ENCODE data around the gene FLNB. TPM values are rescaled to one million over a fixed set of nuclear protein-coding genes. Genes with fewer than 3 reads are reported as not detected.
"Not testable (repeated sequence)": the region's sequence is repeated elsewhere in the genome, so short reads cannot be mapped to it uniquely, and the experiment has no call there.

The FLNB gene
- total and polyA plus RNA-seq, 5 donors, result 22.9 to 44.9 (median 34.0) TPM

- H3K4me1 ChIP-seq (ENCODE audit: control insufficient read depth, insufficient read depth, low read length); H3K4me3 ChIP-seq (ENCODE audit: low read length); intact Hi-C loops (cut with DNase I); ATAC-seq; DNase-seq; H3K9me3 ChIP-seq (ENCODE audit: control insufficient read depth, low read length); H3K27me3 ChIP-seq (ENCODE audit: control insufficient read depth, insufficient read depth); H3K27ac ChIP-seq (ENCODE audit: low read length): not testable (repeated sequence)
- 97% methylated on average over 5 of the region's 5 CpGs for WGBS
Measured at GRCh38 chr3:58055891-58056290, 47.7 kb downstream of the FLNB start.

GRCh38 chr3:58058361-58059263, 50.4 kb downstream of the FLNB start:
- Histone ChIP-seq H3K27me3 (ENCODE audit: control insufficient read depth, insufficient read depth) (no peaks in the 10 kb centered on the region), H3K9me3 (ENCODE audit: control insufficient read depth, low read length) (no peaks in the 10 kb centered on the region), H3K4me3 (ENCODE audit: low read length) (no peak overlapping the region), H3K4me1 (ENCODE audit: control insufficient read depth, insufficient read depth, low read length) (peaks cover 9% of the 10 kb centered on the region), H3K27ac (ENCODE audit: low read length) (no peak overlapping the region)
- no peak for ATAC-seq
- intact Hi-C loops (cut with DNase I), result no loop called here
- no peak for DNase-seq
- WGBS, result 57% methylated on average over 8 of the region's 8 CpGs

GRCh38 chr3:58059349-58060321, 51.4 kb downstream of the FLNB start:
- peaks cover 9% of the 10 kb centered on the region for H3K4me1 ChIP-seq (ENCODE audit: control insufficient read depth, insufficient read depth, low read length)
- no peaks in the 10 kb centered on the region for H3K27me3 ChIP-seq (ENCODE audit: control insufficient read depth, insufficient read depth)
- H3K27ac ChIP-seq (ENCODE audit: low read length), result peak overlapping the region; percentile 40
- ATAC-seq (peak; percentile 77), DNase-seq (peak in 1 of 3 donors; percentile 55)
- WGBS, result 31% methylated on average over 15 of the region's 15 CpGs
- no peaks in the 10 kb centered on the region for H3K9me3 ChIP-seq (ENCODE audit: control insufficient read depth, low read length)
- intact Hi-C loops (cut with DNase I), result no loop called here
- no peak overlapping the region for H3K4me3 ChIP-seq (ENCODE audit: low read length)

- intact Hi-C loops (cut with DNase I), result no loop called here
- Histone ChIP-seq H3K27me3 (ENCODE audit: control insufficient read depth, insufficient read depth) (no peaks in the 10 kb centered on the region), H3K27ac (ENCODE audit: low read length) (no peak overlapping the region), H3K9me3 (ENCODE audit: control insufficient read depth, low read length) (no peaks in the 10 kb centered on the region), H3K4me1 (ENCODE audit: control insufficient read depth, insufficient read depth, low read length) (peaks cover 9% of the 10 kb centered on the region), H3K4me3 (ENCODE audit: low read length) (no peak overlapping the region)
- WGBS, result 59% methylated on average over 5 of the region's 5 CpGs
- ATAC-seq (no peak), DNase-seq (no peak)
Measured at GRCh38 chr3:58062472-58062871, 54.2 kb downstream of the FLNB start.

- no peaks in the 10 kb centered on the region for H3K27me3 ChIP-seq (ENCODE audit: control insufficient read depth, insufficient read depth)
- no peak overlapping the region for H3K27ac ChIP-seq (ENCODE audit: low read length)
- H3K9me3 ChIP-seq (ENCODE audit: control insufficient read depth, low read length), result no peaks in the 10 kb centered on the region
- H3K4me1 ChIP-seq (ENCODE audit: control insufficient read depth, insufficient read depth, low read length), result peaks cover 12% of the 10 kb centered on the region
- intact Hi-C loops (cut with DNase I), result no loop called here
- WGBS, result 82% methylated on average over 12 of the region's 12 CpGs
- peak in 1 of 3 donors; percentile 58 for DNase-seq
- no peak for ATAC-seq
- H3K4me3 ChIP-seq (ENCODE audit: low read length), result no peak overlapping the region
Measured at GRCh38 chr3:58063022-58063815, 55.0 kb downstream of the FLNB start.

GRCh38 chr3:58064923-58065638, 56.9 kb downstream of the FLNB start:
- Histone ChIP-seq H3K4me3 (ENCODE audit: low read length) (no peak overlapping the region), H3K27me3 (ENCODE audit: control insufficient read depth, insufficient read depth) (no peaks in the 10 kb centered on the region), H3K4me1 (ENCODE audit: control insufficient read depth, insufficient read depth, low read length) (peaks cover 14% of the 10 kb centered on the region), H3K27ac (ENCODE audit: low read length) (no peak overlapping the region), H3K9me3 (ENCODE audit: control insufficient read depth, low read length) (no peaks in the 10 kb centered on the region)
- 97% methylated on average over 10 of the region's 10 CpGs for WGBS
- intact Hi-C loops (cut with DNase I), result no loop called here
- DNase-seq (no peak), ATAC-seq (no peak)

GRCh38 chr3:58065700-58066167, 57.5 kb downstream of the FLNB start:
- intact Hi-C loops (cut with DNase I), result no loop called here
- Histone ChIP-seq H3K4me3 (ENCODE audit: low read length) (no peak overlapping the region), H3K4me1 (ENCODE audit: control insufficient read depth, insufficient read depth, low read length) (peaks cover 14% of the 10 kb centered on the region), H3K9me3 (ENCODE audit: control insufficient read depth, low read length) (no peaks in the 10 kb centered on the region), H3K27ac (ENCODE audit: low read length) (no peak overlapping the region), H3K27me3 (ENCODE audit: control insufficient read depth, insufficient read depth) (no peaks in the 10 kb centered on the region)
- no peak for ATAC-seq
- DNase-seq, result no peak
- 76% methylated on average over 6 of the region's 6 CpGs for WGBS

- WGBS, result 46% methylated on average over 3 of the region's 3 CpGs
- DNase-seq (no peak), ATAC-seq (no peak)
- Histone ChIP-seq H3K27me3 (ENCODE audit: control insufficient read depth, insufficient read depth) (no peaks in the 10 kb centered on the region), H3K4me1 (ENCODE audit: control insufficient read depth, insufficient read depth, low read length) (peaks cover 14% of the 10 kb centered on the region), H3K4me3 (ENCODE audit: low read length) (no peak overlapping the region), H3K27ac (ENCODE audit: low read length) (no peak overlapping the region), H3K9me3 (ENCODE audit: control insufficient read depth, low read length) (no peaks in the 10 kb centered on the region)
- intact Hi-C loops (cut with DNase I), result no loop called here
Measured at GRCh38 chr3:58066842-58067241, 58.6 kb downstream of the FLNB start.

GRCh38 chr3:58068122-58068809, 60.0 kb downstream of the FLNB start:
- Histone ChIP-seq H3K4me3 (ENCODE audit: low read length) (no peak overlapping the region), H3K4me1 (ENCODE audit: control insufficient read depth, insufficient read depth, low read length) (peaks cover 9% of the 10 kb centered on the region), H3K9me3 (ENCODE audit: control insufficient read depth, low read length) (no peaks in the 10 kb centered on the region), H3K27ac (ENCODE audit: low read length) (no peak overlapping the region), H3K27me3 (ENCODE audit: control insufficient read depth, insufficient read depth) (no peaks in the 10 kb centered on the region)
- ATAC-seq, result peak in 1 of 2 donors; percentile 28
- intact Hi-C loops (cut with DNase I), result no loop called here
- 77% methylated on average over 2 of the region's 2 CpGs for WGBS
- no peak for DNase-seq

Data from right cardiac atrium (tissue), 5 donors.